HEK293 (cell line): ENCODE data around the gene CCDC187.

ENCODE experiments used
- CTCF ChIA-PET: fragments of 350-600 bp; formaldehyde crosslinking; extraction: SDS; loops from one replicate; lab custom pipeline; 2021; ENCODE audit warnings: antibody characterized with exemption; lab: Yijun Ruan, JAX
- POLR2A ChIA-PET: fragments of 300-600 bp; formaldehyde crosslinking; extraction: SDS; loops from one replicate; lab custom pipeline; 2020; ENCODE audit warnings: antibody characterized with exemption, inconsistent platforms; lab: Yijun Ruan, JAX
- H3K27ac ChIP-seq: fragments of 200-500 bp; sonication (Bioruptor generic); 2 replicates; pipeline ENCODE4 v1.5.1; 2014; ENCODE audit warnings: low read depth, low read length, control low read depth, inconsistent platforms; ENCODE audit errors: extremely low read depth
- H3K36me3 ChIP-seq, 2 experiments: fragments of 200-500 bp in 1 of 2; sonication (Bioruptor generic) in 1 of 2; 1 replicate in 1 of 2; 2 replicates in 1 of 2; pipeline ENCODE4 v1.5.1; 2014 to 2017; ENCODE audit warnings: inconsistent platforms in 2 of 2, low read length in 2 of 2; ENCODE audit not compliant: control insufficient read depth in 2 of 2, insufficient read depth in 1 of 2
- H3K4me1 ChIP-seq: fragments of 200-500 bp; sonication (Bioruptor generic); 2 replicates; pipeline ENCODE4 v1.5.1; 2014; ENCODE audit warnings: mild to moderate bottlenecking, low read length, inconsistent platforms; ENCODE audit not compliant: control insufficient read depth, insufficient read depth
- H3K4me3 ChIP-seq: 2 replicates; pipeline ENCODE4 v1.5.1; 2011; ENCODE audit warnings: low read depth, mild to moderate bottlenecking, control low read depth, low read length, moderate library complexity
- H3K9me3 ChIP-seq: fragments of 200-500 bp; sonication (Bioruptor generic); 2 replicates; pipeline ENCODE4 v1.5.1; 2014; ENCODE audit warnings: low read depth, low read length, inconsistent platforms; ENCODE audit not compliant: control insufficient read depth, insufficient read depth
- EGR2 ChIP-seq: fragments of 450-650 bp; formaldehyde crosslinking; IDR thresholded peaks from 2 replicates; pipeline ENCODE4 v1.5.1; 2016; ENCODE audit warnings: low read depth, missing biosample characterization, missing genetic modification characterization
- IKZF3 ChIP-seq: fragments of 450-650 bp; IDR thresholded peaks from 2 replicates; pipeline ENCODE4 v1.5.0; 2018; ENCODE audit warnings: missing biosample characterization, mild to moderate bottlenecking, missing genetic modification characterization, moderate library complexity
- MYNN ChIP-seq: fragments of 450-650 bp; formaldehyde crosslinking; IDR thresholded peaks from 2 replicates; pipeline ENCODE4 v1.5.1; 2016; ENCODE audit warnings: missing biosample characterization, missing genetic modification characterization, borderline replicate concordance
- PATZ1 ChIP-seq: fragments of 450-650 bp; formaldehyde crosslinking; IDR thresholded peaks from 2 replicates; pipeline ENCODE4 v1.5.1; 2016; ENCODE audit warnings: missing biosample characterization, missing genetic modification characterization
- SP2 ChIP-seq: fragments of 450-650 bp; formaldehyde crosslinking; IDR thresholded peaks from 2 replicates; pipeline ENCODE4 v1.5.1; 2016; ENCODE audit warnings: missing biosample characterization, missing genetic modification characterization
- ZBTB11 ChIP-seq: fragments of 450-650 bp; formaldehyde crosslinking; conservative IDR thresholded peaks from 2 replicates; pipeline ENCODE4 v1.5.1; 2016; ENCODE audit warnings: low read depth, missing biosample characterization, missing genetic modification characterization
- ZBTB8A ChIP-seq: fragments of 450-650 bp; formaldehyde crosslinking; IDR thresholded peaks from 2 replicates; pipeline ENCODE4 v1.5.1; 2016; ENCODE audit warnings: missing biosample characterization, missing genetic modification characterization
- ZFHX2 ChIP-seq: fragments of 450-650 bp; formaldehyde crosslinking; conservative IDR thresholded peaks from 2 replicates; pipeline ENCODE4 v1.5.1; 2016; ENCODE audit warnings: missing biosample characterization, missing genetic modification characterization
- ZIC2 ChIP-seq: fragments of 450-650 bp; formaldehyde crosslinking; IDR thresholded peaks from 2 replicates; pipeline ENCODE4 v1.5.1; 2016; ENCODE audit warnings: missing biosample characterization, missing genetic modification characterization
- ZNF280C ChIP-seq: fragments of 450-650 bp; formaldehyde crosslinking; IDR thresholded peaks from 2 replicates; pipeline ENCODE4 v1.5.1; 2016; ENCODE audit warnings: missing biosample characterization, missing genetic modification characterization
- ZNF544 ChIP-seq: fragments of 450-650 bp; formaldehyde crosslinking; IDR thresholded peaks from 2 replicates; pipeline ENCODE4 v1.5.0; 2017; ENCODE audit warnings: missing biosample characterization, missing genetic modification characterization
- ZNF561 ChIP-seq: fragments of 450-650 bp; IDR thresholded peaks from 2 replicates; pipeline ENCODE4 v1.5.1; 2018; ENCODE audit warnings: missing biosample characterization, missing genetic modification characterization, borderline replicate concordance
- ZNF600 ChIP-seq: fragments of 450-650 bp; formaldehyde crosslinking; IDR thresholded peaks from 2 replicates; pipeline ENCODE4 v1.5.1; 2016; ENCODE audit warnings: missing biosample characterization, missing genetic modification characterization
- ZNF626 ChIP-seq: fragments of 450-650 bp; sonication (Bioruptor Pico); formaldehyde crosslinking; IDR thresholded peaks from 2 replicates; pipeline ENCODE4 v1.5.1; 2018; ENCODE audit warnings: missing biosample characterization, missing genetic modification characterization, inconsistent platforms
- ZNF701 ChIP-seq: fragments of 450-650 bp; formaldehyde crosslinking; IDR thresholded peaks from 2 replicates; pipeline ENCODE4 v1.5.1; 2016; ENCODE audit warnings: missing biosample characterization, missing genetic modification characterization
- TF ChIP-seq, protein P1 (sequence below): fragments of 450-650 bp; formaldehyde crosslinking; IDR thresholded peaks from 2 replicates; pipeline ENCODE4 v1.5.1; 2016; ENCODE audit warnings: missing biosample characterization, missing genetic modification characterization
- TF ChIP-seq, protein P2 (sequence below): fragments of 450-650 bp; formaldehyde crosslinking; IDR thresholded peaks from 2 replicates; pipeline ENCODE4 v1.5.0; 2017; ENCODE audit warnings: missing biosample characterization, missing genetic modification characterization, borderline replicate concordance

The CCDC187 gene

DNA sequence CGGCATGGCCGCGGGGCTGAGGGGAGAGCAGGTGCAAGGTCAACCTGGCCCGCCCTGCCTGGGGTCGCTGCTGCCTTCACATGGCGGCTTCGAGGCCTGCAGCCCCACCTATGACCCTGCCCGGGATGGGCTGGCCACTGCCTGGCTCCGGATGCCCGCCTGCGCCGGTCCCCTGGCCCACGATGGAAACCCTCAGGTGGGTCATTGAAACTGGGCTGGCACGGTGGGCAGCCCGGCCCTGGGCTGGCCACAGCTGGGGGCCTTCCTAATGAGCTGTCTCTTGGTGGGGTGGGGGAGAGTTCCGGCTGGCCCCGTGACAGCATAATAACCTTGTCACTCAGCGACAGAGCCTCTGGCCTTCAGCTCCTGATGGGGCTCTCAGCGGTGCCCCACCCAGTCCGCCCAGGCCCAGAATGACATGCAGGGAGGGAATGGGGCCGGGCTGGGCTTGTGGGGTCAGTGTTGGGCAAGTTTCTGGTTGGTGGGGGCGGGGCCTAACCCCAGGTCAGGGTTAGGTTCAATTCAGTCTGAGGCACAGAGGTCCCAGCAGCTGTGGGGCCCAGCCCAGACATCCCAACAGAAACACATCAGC lies at the start of gene CCDC187:
CCDC187 (minus strand) TSS at position 270 of the 592 bp plus-strand sequence; CDS start at position 6, 264 bp downstream.
- no peaks in the 10 kb centered on the region for H3K36me3 ChIP-seq
- TF ChIP-seq, protein P1, sequence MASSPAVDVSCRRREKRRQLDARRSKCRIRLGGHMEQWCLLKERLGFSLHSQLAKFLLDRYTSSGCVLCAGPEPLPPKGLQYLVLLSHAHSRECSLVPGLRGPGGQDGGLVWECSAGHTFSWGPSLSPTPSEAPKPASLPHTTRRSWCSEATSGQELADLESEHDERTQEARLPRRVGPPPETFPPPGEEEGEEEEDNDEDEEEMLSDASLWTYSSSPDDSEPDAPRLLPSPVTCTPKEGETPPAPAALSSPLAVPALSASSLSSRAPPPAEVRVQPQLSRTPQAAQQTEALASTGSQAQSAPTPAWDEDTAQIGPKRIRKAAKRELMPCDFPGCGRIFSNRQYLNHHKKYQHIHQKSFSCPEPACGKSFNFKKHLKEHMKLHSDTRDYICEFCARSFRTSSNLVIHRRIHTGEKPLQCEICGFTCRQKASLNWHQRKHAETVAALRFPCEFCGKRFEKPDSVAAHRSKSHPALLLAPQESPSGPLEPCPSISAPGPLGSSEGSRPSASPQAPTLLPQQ (tag by site-specific recombination) = 0 out of 2 replicates have a peak, but pooled peaks have one; percentile 18
- TF ChIP-seq ZNF701 (no peak), SP2 (tag by site-specific recombination) (peak; percentile 6; the same call in 1 of the 2 replicates), ZIC2 (tag by site-specific recombination) (peak; percentile 21; the same call in 1 of the 2 replicates)
- H3K4me1 ChIP-seq = no peaks in the 10 kb centered on the region
- CTCF ChIA-PET = interaction anchor here (0.5 kb wide), 1 partner anchor 1288 kb away, joined by 3 read pairs; no protein-coding TSS in a partner anchor
- no peak within 1 kb of the TSS for H3K27ac ChIP-seq
- H3K9me3 ChIP-seq = no peaks in the 10 kb centered on the region
- POLR2A ChIA-PET = no interaction called here
- no peak within 1 kb of the TSS for H3K4me3 ChIP-seq

GRCh38 chr9:136353088-136353487 lies 49.2 kb upstream of the CCDC187 start:
- TF ChIP-seq MYNN (tag by site-specific recombination) = no peak
- 0 out of 2 replicates have a peak, but pooled peaks have one; percentile 6 for TF ChIP-seq ZNF600
- no peak overlapping the region for H3K4me3 ChIP-seq
- no peak overlapping the region for H3K27ac ChIP-seq
- H3K9me3 ChIP-seq = no peaks in the 10 kb centered on the region
- peaks cover 0 to 27% of the 10 kb centered on the region in 2 experiments; a peak in 1 of 3 replicates for H3K36me3 ChIP-seq
- no peaks in the 10 kb centered on the region for H3K4me1 ChIP-seq
- POLR2A ChIA-PET = interaction anchor here (1.7 to 1.9 kb wide), 2 partner anchors 10 to 13 kb away, joined by 3 to 18 read pairs; partner anchors contain the start of gene DNLZ
- CTCF ChIA-PET = no interaction called here

DNA sequence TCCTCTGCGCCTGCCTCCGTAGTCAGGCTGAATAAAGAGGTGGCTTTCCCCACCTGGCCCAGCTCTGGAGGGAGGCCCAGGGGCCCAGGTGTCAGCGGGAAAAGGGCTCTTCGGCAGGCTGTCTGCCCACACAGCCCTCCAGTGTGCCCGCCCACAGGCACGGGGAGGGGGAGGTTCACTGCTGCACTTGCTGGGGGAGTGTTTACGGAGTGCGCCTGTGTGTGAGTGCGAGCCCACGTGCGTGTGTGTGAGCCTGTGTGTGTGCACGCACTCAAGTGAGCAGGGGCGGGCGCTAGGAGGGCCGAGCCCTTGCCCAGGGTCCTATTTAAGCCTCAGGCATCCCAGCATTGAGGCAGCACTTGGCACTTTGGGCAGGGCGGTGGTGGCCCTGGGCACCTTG lies 48.8 kb upstream of the CCDC187 start:
- POLR2A ChIA-PET = interaction anchor here (1.6 kb wide), 1 partner anchor 11 kb away, joined by 7 read pairs; the partner anchor contains the start of gene DNLZ
- H3K27ac ChIP-seq = no peak overlapping the region
- no peaks in the 10 kb centered on the region for H3K9me3 ChIP-seq
- H3K4me1 ChIP-seq = no peaks in the 10 kb centered on the region
- peaks cover 0 to 23% of the 10 kb centered on the region in 2 experiments; a peak in 1 of 3 replicates for H3K36me3 ChIP-seq
- CTCF ChIA-PET = no interaction called here
- no peak overlapping the region for H3K4me3 ChIP-seq
- peak; percentile 59 for TF ChIP-seq SP2 (tag by site-specific recombination)
- TF ChIP-seq, protein P2, sequence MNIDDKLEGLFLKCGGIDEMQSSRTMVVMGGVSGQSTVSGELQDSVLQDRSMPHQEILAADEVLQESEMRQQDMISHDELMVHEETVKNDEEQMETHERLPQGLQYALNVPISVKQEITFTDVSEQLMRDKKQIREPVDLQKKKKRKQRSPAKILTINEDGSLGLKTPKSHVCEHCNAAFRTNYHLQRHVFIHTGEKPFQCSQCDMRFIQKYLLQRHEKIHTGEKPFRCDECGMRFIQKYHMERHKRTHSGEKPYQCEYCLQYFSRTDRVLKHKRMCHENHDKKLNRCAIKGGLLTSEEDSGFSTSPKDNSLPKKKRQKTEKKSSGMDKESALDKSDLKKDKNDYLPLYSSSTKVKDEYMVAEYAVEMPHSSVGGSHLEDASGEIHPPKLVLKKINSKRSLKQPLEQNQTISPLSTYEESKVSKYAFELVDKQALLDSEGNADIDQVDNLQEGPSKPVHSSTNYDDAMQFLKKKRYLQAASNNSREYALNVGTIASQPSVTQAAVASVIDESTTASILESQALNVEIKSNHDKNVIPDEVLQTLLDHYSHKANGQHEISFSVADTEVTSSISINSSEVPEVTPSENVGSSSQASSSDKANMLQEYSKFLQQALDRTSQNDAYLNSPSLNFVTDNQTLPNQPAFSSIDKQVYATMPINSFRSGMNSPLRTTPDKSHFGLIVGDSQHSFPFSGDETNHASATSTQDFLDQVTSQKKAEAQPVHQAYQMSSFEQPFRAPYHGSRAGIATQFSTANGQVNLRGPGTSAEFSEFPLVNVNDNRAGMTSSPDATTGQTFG = no peak
- TF ChIP-seq ZNF544 = no peak
- TF ChIP-seq ZBTB11 = peak; percentile 48; the same call in 1 of the 2 replicates
- no peak for TF ChIP-seq ZNF280C (tag by site-specific recombination)
- TF ChIP-seq PATZ1 (tag by site-specific recombination) = peak; percentile 41; the same call in 1 of the 2 replicates
- TF ChIP-seq EGR2 (tag by site-specific recombination) = peak; percentile 98
- peak; percentile 91 for TF ChIP-seq ZBTB8A (tag by site-specific recombination)
- TF ChIP-seq ZNF600 = 0 out of 2 replicates have a peak, but pooled peaks have one; percentile 45
- no peak for TF ChIP-seq IKZF3 (tag by site-specific recombination)
- peak; percentile 99 for TF ChIP-seq ZFHX2
- no peak for TF ChIP-seq ZNF626 (tag by site-specific recombination)
- TF ChIP-seq ZNF561 = no peak
